Upper lobe of left lung (tissue), 6 donors: ENCODE results near the gene TMUB1. TPM values are rescaled to one million over a fixed set of nuclear protein-coding genes. Genes with fewer than 3 reads are reported as not detected.
A peak's percentile ranks its signal among the peaks of the same experiment; 100 is the strongest.

ENCODE experiments used
- ATAC-seq, 2 donors: fragments of 200-7000 bp; cut with Tn5 transposase; one replicate each; pipeline ENCODE4 v1.9.1; 2022; ENCODE audit warnings: mild to moderate bottlenecking in 2 of 2, moderate library complexity in 2 of 2; ENCODE audit not compliant: low FRiP score in 2 of 2
- DNase-seq, 2 donors: peaks; one replicate each; pipeline ENCODE4 v3.0.0-alpha.2; 2019 to 2020
- H3K27ac ChIP-seq, 4 donors: fragments of 200-600 bp; sonication (generic); one replicate each; pipeline ENCODE4 v1.5.1; 2016 to 2019
- H3K27me3 ChIP-seq, 4 donors: fragments of 200-600 bp; sonication (generic); one replicate each; pipeline ENCODE4 v1.5.1; 2017 to 2019
- H3K36me3 ChIP-seq, 4 donors: fragments of 200-600 bp; sonication (generic); one replicate each; pipeline ENCODE4 v1.5.1; 2016 to 2019
- H3K4me1 ChIP-seq, 4 donors: fragments of 200-600 bp; sonication (generic); one replicate each; pipeline ENCODE4 v1.5.1; 2018 to 2019
- H3K4me3 ChIP-seq, 4 donors: fragments of 200-600 bp; sonication (generic); one replicate each; pipeline ENCODE4 v1.5.1; 2017 to 2019; ENCODE audit warnings: mild to moderate bottlenecking in 2 of 4, moderate library complexity in 1 of 4
- H3K9me3 ChIP-seq, 4 donors: fragments of 200-600 bp; sonication (generic); one replicate each; pipeline ENCODE4 v1.5.1; 2018 to 2019
- CTCF ChIP-seq, 6 experiments: fragments of 450-650 bp in 4 of 6; fragments of 200-600 bp in 2 of 6; sonication (generic) in 2 of 6; IDR thresholded peaks; one replicate each; pipeline ENCODE4 v1.5.1; 2016 to 2019; ENCODE audit warnings: antibody characterized with exemption in 6 of 6
- EP300 ChIP-seq, 4 donors: sonication (generic); formaldehyde crosslinking; IDR thresholded peaks; one replicate each; pipeline ENCODE4 v1.5.1; 2017; ENCODE audit warnings: antibody characterized with exemption in 4 of 4, control low read depth in 2 of 4
- POLR2A ChIP-seq, 4 donors: fragments of 450-650 bp; IDR thresholded peaks; one replicate each; pipeline ENCODE4 v1.5.1; 2016 to 2017; ENCODE audit warnings: antibody characterized with exemption in 4 of 4, mild to moderate bottlenecking in 2 of 4
- POLR2AphosphoS5 ChIP-seq, 2 donors: sonication (generic); formaldehyde crosslinking; IDR thresholded peaks; one replicate each; pipeline ENCODE4 v1.5.1; 2017; ENCODE audit warnings: antibody characterized with exemption in 2 of 2
- WGBS, 2 donors: methylation state at CpG; one replicate each; pipeline ENCODE4 v1.1.5; 2017 to 2018; 5-methylcytosine and 5-hydroxymethylcytosine counted together
- total RNA-seq, 6 donors: library from RNA; depleted of rRNA in 4 of 6; stranded (reverse); fragments of >200 nt in 4 of 6; gene quantifications; one replicate each; pipeline versions ENCODE4 v1.1.0 to v1.2.1, GENCODE V29; 2016 to 2021
- donor health status: DM: no; HTN: no; CAD: no; lungs with moderate emphysema.
- donor health status: DM: no; HTN: yes; CAD: no; lungs with severe emphysema.

TMUB1 gene
- total RNA-seq, 6 donors from 2014 or later, result 35.3 to 72.9 (median 51.6) TPM

- peak overlapping the region in 3 of 4 donors; percentile 42 to 55 (median 54) for H3K4me3 ChIP-seq
Observed at GRCh38 chr7:151115121-151115835, 32.0 kb upstream of the TMUB1 start.

GRCh38 chr7:151114151-151115090, 31.1 kb upstream of the TMUB1 start:
- Histone ChIP-seq H3K27me3 (no peaks in the 10 kb centered on the region), H3K4me3 (peak overlapping the region in 3 of 4 donors; percentile 42 to 55 (median 54)), H3K36me3 (peaks cover 4 to 32% (median 21%) of the 10 kb centered on the region in 4 donors), H3K9me3 (no peaks in the 10 kb centered on the region), H3K4me1 (peaks cover 30 to 61% (median 36%) of the 10 kb centered on the region in 4 donors), H3K27ac (peak overlapping the region; percentile 62 to 79 (median 69))
- ATAC-seq (no peak), DNase-seq (peak; percentile 71 to 90)
- TF ChIP-seq POLR2AphosphoS5 (IDR thresholded peaks at IDR 0.05) (no peak), CTCF (IDR thresholded peaks at IDR 0.05) (no peak), POLR2A (IDR thresholded peaks at IDR 0.05) (peak in 2 of 4 donors; percentile 16 to 59), EP300 (IDR thresholded peaks at IDR 0.05) (no peak)
- WGBS, 2 donors, result 59 to 81% methylated on average over 12 to 51 of the region's 101 CpGs

More at GRCh38 chr7:151115121-151115835, 32.0 kb upstream of the TMUB1 start:
- H3K27me3 ChIP-seq, result no peaks in the 10 kb centered on the region
- H3K9me3 ChIP-seq, result no peaks in the 10 kb centered on the region
- TF ChIP-seq CTCF (IDR thresholded peaks at IDR 0.05), result peak in 3 of 6 experiments; percentile 14 to 31 (median 18)
- TF ChIP-seq POLR2AphosphoS5 (IDR thresholded peaks at IDR 0.05), result no peak
- 14 to 16% methylated on average over 10 to 60 of the region's 114 CpGs for WGBS, 2 donors
- H3K27ac ChIP-seq, result peak overlapping the region; percentile 57 to 79 (median 70)
- ATAC-seq (peak in 1 of 2 donors; percentile 5), DNase-seq (peak in 1 of 2 donors; percentile 89)
- H3K36me3 ChIP-seq, result peaks cover 8 to 41% (median 30%) of the 10 kb centered on the region in 4 donors
- peaks cover 30 to 53% (median 32%) of the 10 kb centered on the region in 4 donors for H3K4me1 ChIP-seq

- Histone ChIP-seq H3K9me3 (no peaks in the 10 kb centered on the region), H3K4me3 (peak overlapping the region in 3 of 4 donors; percentile 42 to 55 (median 54)), H3K27me3 (no peaks in the 10 kb centered on the region), H3K4me1 (peaks cover 30 to 67% (median 37%) of the 10 kb centered on the region in 4 donors), H3K27ac (peak overlapping the region; percentile 62 to 79 (median 69)), H3K36me3 (peaks cover 0 to 23% (median 12%) of the 10 kb centered on the region in 4 donors)
- peak in 1 of 2 donors; percentile 83 for DNase-seq
- ATAC-seq, result peak in 1 of 2 donors; percentile 80
- WGBS, 2 donors, result 50 to 66% methylated on average over 7 to 13 of the region's 13 CpGs
- TF ChIP-seq EP300 (IDR thresholded peaks at IDR 0.05), result no peak
- peak in 1 of 2 donors; percentile 38 for TF ChIP-seq POLR2AphosphoS5 (IDR thresholded peaks at IDR 0.05)
- peak in 2 of 4 donors; percentile 13 to 42 for TF ChIP-seq POLR2A (IDR thresholded peaks at IDR 0.05)
- TF ChIP-seq CTCF (IDR thresholded peaks at IDR 0.05), result peak in 1 of 6 experiments; percentile 44
Observed at GRCh38 chr7:151113344-151114150, 30.3 kb upstream of the TMUB1 start.

GRCh38 chr7:151110941-151111645, 27.8 kb upstream of the TMUB1 start:
- TF ChIP-seq POLR2AphosphoS5 (IDR thresholded peaks at IDR 0.05) (no peak), EP300 (IDR thresholded peaks at IDR 0.05) (no peak), POLR2A (IDR thresholded peaks at IDR 0.05) (no peak), CTCF (IDR thresholded peaks at IDR 0.05) (peak; percentile 88 to 96 (median 94))
- H3K27me3 ChIP-seq, result no peaks in the 10 kb centered on the region
- H3K4me1 ChIP-seq, result peaks cover 22 to 55% (median 35%) of the 10 kb centered on the region in 4 donors
- ATAC-seq, result peak; percentile 71 to 80
- H3K36me3 ChIP-seq, result peaks cover 0 to 11% (median 0%) of the 10 kb centered on the region in 4 donors
- no peaks in the 10 kb centered on the region for H3K9me3 ChIP-seq
- DNase-seq, result peak; percentile 80 to 85
- H3K4me3 ChIP-seq, result no peak overlapping the region
- WGBS, 2 donors, result 22 to 56% methylated on average over 9 to 11 of the region's 20 CpGs
- peak overlapping the region in 2 of 4 donors; percentile 10 to 40 for H3K27ac ChIP-seq
